GM23338 (cell line): ENCODE data around the gene MRPS5. TPM values are rescaled to one million over a fixed set of nuclear protein-coding genes. Genes with fewer than 3 reads are reported as not detected.

Experiments
- ATAC-seq: fragments of 200-7000 bp; cut with Tn5 transposase; 3 replicates; pipeline ENCODE4 v1.9.1; 2020
- DNase-seq: peaks from one replicate; pipeline ENCODE4 v3.0.0-alpha.2; 2015; ENCODE audit warnings: low spot score
- H2AFZ ChIP-seq: fragments of 200-600 bp; sonication (generic); 2 replicates; pipeline ENCODE4 v1.8.0; 2016; ENCODE audit warnings: antibody characterized with exemption, mild to moderate bottlenecking, moderate library complexity
- H3F3A ChIP-seq: fragments of 200-600 bp; sonication (generic); replicated peaks from 2 replicates; pipeline ENCODE4 v1.8.0; 2017; ENCODE audit warnings: antibody characterized with exemption, mixed run types, low read depth
- H3K27ac ChIP-seq: fragments of 200-600 bp; sonication (generic); 2 replicates; pipeline ENCODE4 v1.6.1; 2016; ENCODE audit warnings: low read depth
- H3K27me3 ChIP-seq: fragments of 200-600 bp; sonication (generic); 2 replicates; pipeline ENCODE4 v1.8.0; 2016; ENCODE audit warnings: mild to moderate bottlenecking, mixed run types, moderate library complexity; ENCODE audit not compliant: insufficient read depth
- H3K36me3 ChIP-seq: fragments of 200-600 bp; sonication (generic); 2 replicates; pipeline ENCODE4 v1.8.0; 2016; ENCODE audit warnings: mild to moderate bottlenecking; ENCODE audit not compliant: insufficient read depth
- H3K4me1 ChIP-seq: fragments of 200-600 bp; sonication (generic); 2 replicates; pipeline ENCODE4 v1.8.0; 2016; ENCODE audit warnings: mild to moderate bottlenecking, moderate library complexity; ENCODE audit not compliant: insufficient read depth
- H3K4me2 ChIP-seq: fragments of 200-600 bp; sonication (generic); 2 replicates; pipeline ENCODE4 v1.7.1; 2017; ENCODE audit warnings: mixed run types
- H3K4me3 ChIP-seq: fragments of 200-600 bp; sonication (generic); 2 replicates; pipeline ENCODE4 v1.6.1; 2016; ENCODE audit warnings: mixed run types
- H3K79me2 ChIP-seq: fragments of 200-600 bp; sonication (generic); replicated peaks from 2 replicates; pipeline ENCODE4 v1.8.0; 2017; ENCODE audit warnings: mild to moderate bottlenecking; ENCODE audit not compliant: insufficient read depth
- H3K9me2 ChIP-seq: fragments of 200-600 bp; sonication (generic); 2 replicates; pipeline ENCODE4 v1.8.0; 2017; ENCODE audit not compliant: insufficient read depth
- H4K20me1 ChIP-seq: fragments of 200-600 bp; sonication (generic); replicated peaks from 2 replicates; pipeline ENCODE4 v1.8.0; 2017; ENCODE audit warnings: mild to moderate bottlenecking; ENCODE audit not compliant: insufficient read depth
- H3K27ac Mint-ChIP-seq: 2 replicates; pipeline ENCODE4 v1.8.0; 2020; ENCODE audit warnings: inconsistent platforms, mild to moderate bottlenecking, moderate library complexity, mixed read lengths
- H3K27me3 Mint-ChIP-seq: 3 replicates; pipeline ENCODE4 v1.8.0; 2022; ENCODE audit warnings: low read depth, mild to moderate bottlenecking, moderate library complexity, mixed read lengths, inconsistent platforms; ENCODE audit not compliant: insufficient read depth, poor library complexity
- H3K36me3 Mint-ChIP-seq: 3 replicates; pipeline ENCODE4 v1.8.0; 2021; ENCODE audit warnings: low read depth, mild to moderate bottlenecking, inconsistent platforms, moderate library complexity, mixed read lengths
- H3K4me1 Mint-ChIP-seq: 3 replicates; pipeline ENCODE4 v1.8.0; 2020; ENCODE audit warnings: mild to moderate bottlenecking, inconsistent platforms, mixed read lengths
- H3K4me3 Mint-ChIP-seq: 3 replicates; pipeline ENCODE4 v1.8.0; 2021; ENCODE audit warnings: moderate library complexity, mild to moderate bottlenecking, inconsistent platforms, mixed read lengths
- H3K9me3 Mint-ChIP-seq: 3 replicates; pipeline ENCODE4 v1.8.0; 2020; ENCODE audit warnings: moderate library complexity, mild to moderate bottlenecking, inconsistent platforms, mixed read lengths
- CREB1 ChIP-seq: fragments of 250-450 bp; sonication (Bioruptor Pico); IDR thresholded peaks from 2 replicates; pipeline ENCODE4 v1.5.0; 2020; ENCODE audit warnings: low read depth, mild to moderate bottlenecking, moderate library complexity
- EZH2 ChIP-seq: fragments of 200-600 bp; sonication (generic); IDR thresholded peaks from one replicate; pipeline ENCODE4 v1.8.0; 2017; ENCODE audit warnings: antibody characterized with exemption, mild to moderate bottlenecking, low read depth; ENCODE audit not compliant: unreplicated experiment
- EZH2phosphoT487 ChIP-seq: fragments of 200-600 bp; sonication (generic); IDR thresholded peaks from one replicate; pipeline ENCODE4 v1.8.1; 2018; ENCODE audit warnings: antibody characterized with exemption; ENCODE audit not compliant: unreplicated experiment
- JUNB ChIP-seq: IDR thresholded peaks from one replicate; pipeline ENCODE4 v1.6.1; 2016; ENCODE audit warnings: antibody characterized with exemption; ENCODE audit not compliant: unreplicated experiment
- NANOG ChIP-seq: IDR thresholded peaks from 2 replicates; pipeline ENCODE4 v1.6.1; 2016; ENCODE audit warnings: antibody characterized with exemption, borderline replicate concordance
- POLR2AphosphoS5 ChIP-seq: IDR thresholded peaks from 2 replicates; pipeline ENCODE4 v1.6.1; 2016; ENCODE audit warnings: antibody characterized with exemption, low read depth
- STAT1 ChIP-seq: IDR thresholded peaks from one replicate; pipeline ENCODE4 v1.6.1; 2016; ENCODE audit warnings: antibody characterized with exemption; ENCODE audit not compliant: unreplicated experiment
- ZNF114 ChIP-seq: fragments of 250-450 bp; sonication (Bioruptor Pico); IDR thresholded peaks from 2 replicates; pipeline ENCODE4 v1.5.0; 2020; ENCODE audit warnings: mild to moderate bottlenecking, moderate library complexity
- ZNF331 ChIP-seq: fragments of 250-450 bp; sonication (Bioruptor Pico); IDR thresholded peaks from 2 replicates; pipeline ENCODE4 v1.5.0; 2020; ENCODE audit warnings: low read depth, mild to moderate bottlenecking, moderate library complexity
- polyA plus RNA-seq: library from polyadenylated mRNA; unstranded; fragments of >200 nt; fragmentation: Nextera tagmentation; extraction: Ambion mirVana; gene quantifications from 2 replicates; pipeline ENCODE4 v1.2.1, GENCODE V29; 2016
- total RNA-seq: library from RNA; depleted of rRNA; stranded (reverse); fragments of >200 nt; shearing (Covaris generic); gene quantifications from 2 replicates; pipeline ENCODE4 v1.2.3, GENCODE V29; 2014
- TF ChIP-seq, protein P1 (sequence below), 2 experiments: fragments of 200-600 bp in 1 of 2; sonication (generic) in 1 of 2; conservative IDR thresholded peaks; 2 replicates each; pipeline versions ENCODE4 v1.5.1 to v1.6.1; 2016 to 2017; ENCODE audit warnings: antibody characterized with exemption in 2 of 2, low read depth in 2 of 2, mild to moderate bottlenecking in 2 of 2, moderate library complexity in 1 of 2
- TF ChIP-seq, protein P2 (sequence below): IDR thresholded peaks from one replicate; pipeline ENCODE4 v1.6.1; 2018; ENCODE audit warnings: antibody characterized with exemption; ENCODE audit not compliant: unreplicated experiment
- TF ChIP-seq, protein P3 (sequence below): fragments of 250-450 bp; sonication (Bioruptor Pico); IDR thresholded peaks from 2 replicates; pipeline ENCODE4 v1.5.0; 2020; ENCODE audit warnings: mild to moderate bottlenecking, moderate library complexity
- TF ChIP-seq, protein P4 (sequence below): IDR thresholded peaks from 2 replicates; pipeline ENCODE4 v1.6.1; 2016; ENCODE audit warnings: antibody characterized with exemption

Gene MRPS5
- total and polyA plus RNA-seq, 2 experiments from 2014 or later = 51.9 to 79.0 TPM

DNA sequence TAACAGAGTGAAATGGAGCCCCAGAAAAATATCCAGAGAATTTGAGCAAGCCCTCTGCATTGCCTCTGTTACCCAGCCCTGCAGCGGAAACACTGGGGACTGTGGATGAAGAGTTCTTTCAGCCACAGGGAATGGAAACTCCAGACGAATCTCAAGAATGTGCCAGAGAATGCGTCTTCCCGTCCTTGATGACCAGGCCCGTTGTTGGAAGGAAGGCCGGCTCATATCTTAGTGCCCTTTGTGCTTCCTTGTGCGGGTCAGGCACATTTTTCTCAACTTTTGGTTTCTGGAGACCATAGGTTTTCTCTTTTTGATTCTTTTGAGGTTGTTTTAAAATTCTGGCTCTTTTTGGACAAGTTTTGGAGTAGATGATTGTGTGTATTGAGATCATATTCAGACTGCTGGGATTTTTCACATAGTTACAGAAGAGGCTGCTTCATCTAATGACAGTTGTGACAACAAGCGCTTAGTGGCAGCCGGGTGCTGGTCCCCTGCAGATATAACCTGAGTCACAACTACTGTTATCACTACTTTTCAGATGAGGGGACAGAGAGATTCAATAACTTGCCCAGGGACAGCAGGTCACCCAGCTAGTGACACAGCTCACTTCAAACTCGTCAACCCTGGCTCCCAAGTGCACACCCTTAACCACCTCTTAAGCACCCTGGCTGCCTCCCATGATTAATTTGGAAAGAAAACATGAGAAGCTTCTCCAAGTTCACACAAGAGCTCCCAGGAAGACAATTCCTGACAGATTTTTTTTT, 80.4 kb downstream of the MRPS5 start:
- H3F3A ChIP-seq = no peaks in the 10 kb centered on the region
- peaks cover 11% of the 10 kb centered on the region; the same call in 1 of the 3 replicates for H3K36me3 Mint-ChIP-seq
- no peaks in the 10 kb centered on the region for H3K9me2 ChIP-seq
- H3K4me3 ChIP-seq = no peak overlapping the region
- no peaks in the 10 kb centered on the region for H3K79me2 ChIP-seq
- no peak overlapping the region for H3K27ac ChIP-seq
- H3K4me3 Mint-ChIP-seq = no peak overlapping the region
- no peaks in the 10 kb centered on the region for H3K36me3 ChIP-seq
- no peaks in the 10 kb centered on the region for H3K4me1 ChIP-seq
- TF ChIP-seq EZH2phosphoT487 (no peak), JUNB (no peak), STAT1 (no peak), EZH2 (no peak), ZNF331 (CRISPR knock-in tag) (no peak), POLR2AphosphoS5 (no peak), ZNF114 (CRISPR knock-in tag) (no peak), NANOG (no peak), CREB1 (CRISPR knock-in tag) (no peak)
- TF ChIP-seq, protein P1, sequence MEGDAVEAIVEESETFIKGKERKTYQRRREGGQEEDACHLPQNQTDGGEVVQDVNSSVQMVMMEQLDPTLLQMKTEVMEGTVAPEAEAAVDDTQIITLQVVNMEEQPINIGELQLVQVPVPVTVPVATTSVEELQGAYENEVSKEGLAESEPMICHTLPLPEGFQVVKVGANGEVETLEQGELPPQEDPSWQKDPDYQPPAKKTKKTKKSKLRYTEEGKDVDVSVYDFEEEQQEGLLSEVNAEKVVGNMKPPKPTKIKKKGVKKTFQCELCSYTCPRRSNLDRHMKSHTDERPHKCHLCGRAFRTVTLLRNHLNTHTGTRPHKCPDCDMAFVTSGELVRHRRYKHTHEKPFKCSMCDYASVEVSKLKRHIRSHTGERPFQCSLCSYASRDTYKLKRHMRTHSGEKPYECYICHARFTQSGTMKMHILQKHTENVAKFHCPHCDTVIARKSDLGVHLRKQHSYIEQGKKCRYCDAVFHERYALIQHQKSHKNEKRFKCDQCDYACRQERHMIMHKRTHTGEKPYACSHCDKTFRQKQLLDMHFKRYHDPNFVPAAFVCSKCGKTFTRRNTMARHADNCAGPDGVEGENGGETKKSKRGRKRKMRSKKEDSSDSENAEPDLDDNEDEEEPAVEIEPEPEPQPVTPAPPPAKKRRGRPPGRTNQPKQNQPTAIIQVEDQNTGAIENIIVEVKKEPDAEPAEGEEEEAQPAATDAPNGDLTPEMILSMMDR (conservative IDR thresholded peaks at IDR 0.05; ENCODE audit: low read depth in 2 of 2) = no peak
- TF ChIP-seq, protein P2, sequence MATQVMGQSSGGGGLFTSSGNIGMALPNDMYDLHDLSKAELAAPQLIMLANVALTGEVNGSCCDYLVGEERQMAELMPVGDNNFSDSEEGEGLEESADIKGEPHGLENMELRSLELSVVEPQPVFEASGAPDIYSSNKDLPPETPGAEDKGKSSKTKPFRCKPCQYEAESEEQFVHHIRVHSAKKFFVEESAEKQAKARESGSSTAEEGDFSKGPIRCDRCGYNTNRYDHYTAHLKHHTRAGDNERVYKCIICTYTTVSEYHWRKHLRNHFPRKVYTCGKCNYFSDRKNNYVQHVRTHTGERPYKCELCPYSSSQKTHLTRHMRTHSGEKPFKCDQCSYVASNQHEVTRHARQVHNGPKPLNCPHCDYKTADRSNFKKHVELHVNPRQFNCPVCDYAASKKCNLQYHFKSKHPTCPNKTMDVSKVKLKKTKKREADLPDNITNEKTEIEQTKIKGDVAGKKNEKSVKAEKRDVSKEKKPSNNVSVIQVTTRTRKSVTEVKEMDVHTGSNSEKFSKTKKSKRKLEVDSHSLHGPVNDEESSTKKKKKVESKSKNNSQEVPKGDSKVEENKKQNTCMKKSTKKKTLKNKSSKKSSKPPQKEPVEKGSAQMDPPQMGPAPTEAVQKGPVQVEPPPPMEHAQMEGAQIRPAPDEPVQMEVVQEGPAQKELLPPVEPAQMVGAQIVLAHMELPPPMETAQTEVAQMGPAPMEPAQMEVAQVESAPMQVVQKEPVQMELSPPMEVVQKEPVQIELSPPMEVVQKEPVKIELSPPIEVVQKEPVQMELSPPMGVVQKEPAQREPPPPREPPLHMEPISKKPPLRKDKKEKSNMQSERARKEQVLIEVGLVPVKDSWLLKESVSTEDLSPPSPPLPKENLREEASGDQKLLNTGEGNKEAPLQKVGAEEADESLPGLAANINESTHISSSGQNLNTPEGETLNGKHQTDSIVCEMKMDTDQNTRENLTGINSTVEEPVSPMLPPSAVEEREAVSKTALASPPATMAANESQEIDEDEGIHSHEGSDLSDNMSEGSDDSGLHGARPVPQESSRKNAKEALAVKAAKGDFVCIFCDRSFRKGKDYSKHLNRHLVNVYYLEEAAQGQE = no peak
- TF ChIP-seq, protein P3, sequence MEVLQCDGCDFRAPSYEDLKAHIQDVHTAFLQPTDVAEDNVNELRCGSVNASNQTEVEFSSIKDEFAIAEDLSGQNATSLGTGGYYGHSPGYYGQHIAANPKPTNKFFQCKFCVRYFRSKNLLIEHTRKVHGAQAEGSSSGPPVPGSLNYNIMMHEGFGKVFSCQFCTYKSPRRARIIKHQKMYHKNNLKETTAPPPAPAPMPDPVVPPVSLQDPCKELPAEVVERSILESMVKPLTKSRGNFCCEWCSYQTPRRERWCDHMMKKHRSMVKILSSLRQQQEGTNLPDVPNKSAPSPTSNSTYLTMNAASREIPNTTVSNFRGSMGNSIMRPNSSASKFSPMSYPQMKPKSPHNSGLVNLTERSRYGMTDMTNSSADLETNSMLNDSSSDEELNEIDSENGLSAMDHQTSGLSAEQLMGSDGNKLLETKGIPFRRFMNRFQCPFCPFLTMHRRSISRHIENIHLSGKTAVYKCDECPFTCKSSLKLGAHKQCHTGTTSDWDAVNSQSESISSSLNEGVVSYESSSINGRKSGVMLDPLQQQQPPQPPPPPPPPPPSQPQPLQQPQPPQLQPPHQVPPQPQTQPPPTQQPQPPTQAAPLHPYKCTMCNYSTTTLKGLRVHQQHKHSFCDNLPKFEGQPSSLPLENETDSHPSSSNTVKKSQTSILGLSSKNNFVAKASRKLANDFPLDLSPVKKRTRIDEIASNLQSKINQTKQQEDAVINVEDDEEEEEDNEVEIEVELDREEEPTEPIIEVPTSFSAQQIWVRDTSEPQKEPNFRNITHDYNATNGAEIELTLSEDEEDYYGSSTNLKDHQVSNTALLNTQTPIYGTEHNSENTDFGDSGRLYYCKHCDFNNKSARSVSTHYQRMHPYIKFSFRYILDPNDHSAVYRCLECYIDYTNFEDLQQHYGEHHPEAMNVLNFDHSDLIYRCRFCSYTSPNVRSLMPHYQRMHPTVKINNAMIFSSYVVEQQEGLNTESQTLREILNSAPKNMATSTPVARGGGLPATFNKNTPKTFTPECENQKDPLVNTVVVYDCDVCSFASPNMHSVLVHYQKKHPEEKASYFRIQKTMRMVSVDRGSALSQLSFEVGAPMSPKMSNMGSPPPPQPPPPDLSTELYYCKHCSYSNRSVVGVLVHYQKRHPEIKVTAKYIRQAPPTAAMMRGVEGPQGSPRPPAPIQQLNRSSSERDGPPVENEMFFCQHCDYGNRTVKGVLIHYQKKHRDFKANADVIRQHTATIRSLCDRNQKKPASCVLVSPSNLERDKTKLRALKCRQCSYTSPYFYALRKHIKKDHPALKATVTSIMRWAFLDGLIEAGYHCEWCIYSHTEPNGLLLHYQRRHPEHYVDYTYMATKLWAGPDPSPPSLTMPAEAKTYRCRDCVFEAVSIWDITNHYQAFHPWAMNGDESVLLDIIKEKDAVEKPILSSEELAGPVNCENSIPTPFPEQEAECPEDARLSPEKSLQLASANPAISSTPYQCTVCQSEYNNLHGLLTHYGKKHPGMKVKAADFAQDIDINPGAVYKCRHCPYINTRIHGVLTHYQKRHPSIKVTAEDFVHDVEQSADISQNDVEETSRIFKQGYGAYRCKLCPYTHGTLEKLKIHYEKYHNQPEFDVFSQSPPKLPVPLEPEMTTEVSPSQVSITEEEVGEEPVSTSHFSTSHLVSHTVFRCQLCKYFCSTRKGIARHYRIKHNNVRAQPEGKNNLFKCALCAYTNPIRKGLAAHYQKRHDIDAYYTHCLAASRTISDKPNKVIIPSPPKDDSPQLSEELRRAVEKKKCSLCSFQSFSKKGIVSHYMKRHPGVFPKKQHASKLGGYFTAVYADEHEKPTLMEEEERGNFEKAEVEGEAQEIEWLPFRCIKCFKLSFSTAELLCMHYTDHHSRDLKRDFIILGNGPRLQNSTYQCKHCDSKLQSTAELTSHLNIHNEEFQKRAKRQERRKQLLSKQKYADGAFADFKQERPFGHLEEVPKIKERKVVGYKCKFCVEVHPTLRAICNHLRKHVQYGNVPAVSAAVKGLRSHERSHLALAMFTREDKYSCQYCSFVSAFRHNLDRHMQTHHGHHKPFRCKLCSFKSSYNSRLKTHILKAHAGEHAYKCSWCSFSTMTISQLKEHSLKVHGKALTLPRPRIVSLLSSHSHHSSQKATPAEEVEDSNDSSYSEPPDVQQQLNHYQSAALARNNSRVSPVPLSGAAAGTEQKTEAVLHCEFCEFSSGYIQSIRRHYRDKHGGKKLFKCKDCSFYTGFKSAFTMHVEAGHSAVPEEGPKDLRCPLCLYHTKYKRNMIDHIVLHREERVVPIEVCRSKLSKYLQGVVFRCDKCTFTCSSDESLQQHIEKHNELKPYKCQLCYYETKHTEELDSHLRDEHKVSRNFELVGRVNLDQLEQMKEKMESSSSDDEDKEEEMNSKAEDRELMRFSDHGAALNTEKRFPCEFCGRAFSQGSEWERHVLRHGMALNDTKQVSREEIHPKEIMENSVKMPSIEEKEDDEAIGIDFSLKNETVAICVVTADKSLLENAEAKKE (CRISPR knock-in tag) = no peak
- TF ChIP-seq, protein P4, sequence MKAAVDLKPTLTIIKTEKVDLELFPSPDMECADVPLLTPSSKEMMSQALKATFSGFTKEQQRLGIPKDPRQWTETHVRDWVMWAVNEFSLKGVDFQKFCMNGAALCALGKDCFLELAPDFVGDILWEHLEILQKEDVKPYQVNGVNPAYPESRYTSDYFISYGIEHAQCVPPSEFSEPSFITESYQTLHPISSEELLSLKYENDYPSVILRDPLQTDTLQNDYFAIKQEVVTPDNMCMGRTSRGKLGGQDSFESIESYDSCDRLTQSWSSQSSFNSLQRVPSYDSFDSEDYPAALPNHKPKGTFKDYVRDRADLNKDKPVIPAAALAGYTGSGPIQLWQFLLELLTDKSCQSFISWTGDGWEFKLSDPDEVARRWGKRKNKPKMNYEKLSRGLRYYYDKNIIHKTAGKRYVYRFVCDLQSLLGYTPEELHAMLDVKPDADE = no peak
- H3K4me1 Mint-ChIP-seq = peaks cover 14% of the 10 kb centered on the region
- DNase-seq (no peak), ATAC-seq (no peak)
- H3K27ac Mint-ChIP-seq = no peak overlapping the region
- H3K9me3 Mint-ChIP-seq = peaks cover 11% of the 10 kb centered on the region
- H3K27me3 Mint-ChIP-seq = peaks cover 20% of the 10 kb centered on the region
- no peaks in the 10 kb centered on the region for H3K27me3 ChIP-seq
- no peak overlapping the region for H3K4me2 ChIP-seq
- 0 out of 2 replicates have a peak overlapping the region, but pooled peaks have one; percentile 23 for H2AFZ ChIP-seq
- no peaks in the 10 kb centered on the region for H4K20me1 ChIP-seq
